Measurements from ENCODE around the gene C8G.
A peak's percentile ranks its signal among the peaks of the same experiment; 100 is the strongest.

The C8G gene

DNA sequence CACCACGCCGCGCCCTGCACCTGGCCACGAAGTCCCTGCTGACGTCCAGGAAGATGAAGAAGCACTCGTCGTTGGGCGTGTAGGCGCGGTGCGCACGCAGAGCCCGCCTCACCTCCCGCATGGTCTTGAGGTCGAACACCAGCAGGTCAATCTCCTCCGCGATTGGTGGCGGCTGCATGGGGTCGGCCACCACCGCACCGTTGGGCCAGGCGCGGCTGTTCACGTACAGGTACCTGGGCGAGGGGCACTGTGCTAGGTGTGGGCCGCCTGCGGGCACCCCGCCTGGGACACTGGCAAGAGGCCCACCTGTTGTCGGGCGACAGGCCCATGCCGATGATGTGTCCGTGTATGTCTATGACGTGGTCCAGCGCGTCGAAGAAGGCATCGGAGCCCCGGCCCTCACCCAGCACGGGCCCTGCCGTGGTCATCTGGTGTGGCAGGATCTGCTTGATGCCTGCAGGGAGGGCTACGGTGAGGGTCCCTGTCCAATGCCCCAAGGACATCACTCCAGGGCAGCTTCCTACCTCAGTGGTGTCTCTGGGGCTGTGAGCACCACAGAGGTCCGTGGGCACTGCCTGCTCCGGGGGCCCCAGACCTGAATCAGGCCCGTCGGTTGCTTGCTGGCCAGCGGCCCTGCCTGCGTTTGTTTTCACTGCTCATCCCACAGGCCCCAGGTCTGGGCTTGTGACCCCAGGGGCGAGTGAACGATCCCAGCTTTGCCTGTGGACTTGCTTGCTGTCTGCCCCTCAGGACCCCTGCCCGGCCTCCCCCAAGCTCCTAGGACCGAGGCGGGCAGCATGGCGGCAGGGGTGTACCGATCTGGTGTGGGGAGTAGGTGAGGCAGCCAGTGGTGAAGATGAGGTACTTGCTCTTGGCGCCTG is 3.6 kb upstream of the C8G start:
- no peak for DNase-seq (ENCODE audit: low spot score)

DNA sequence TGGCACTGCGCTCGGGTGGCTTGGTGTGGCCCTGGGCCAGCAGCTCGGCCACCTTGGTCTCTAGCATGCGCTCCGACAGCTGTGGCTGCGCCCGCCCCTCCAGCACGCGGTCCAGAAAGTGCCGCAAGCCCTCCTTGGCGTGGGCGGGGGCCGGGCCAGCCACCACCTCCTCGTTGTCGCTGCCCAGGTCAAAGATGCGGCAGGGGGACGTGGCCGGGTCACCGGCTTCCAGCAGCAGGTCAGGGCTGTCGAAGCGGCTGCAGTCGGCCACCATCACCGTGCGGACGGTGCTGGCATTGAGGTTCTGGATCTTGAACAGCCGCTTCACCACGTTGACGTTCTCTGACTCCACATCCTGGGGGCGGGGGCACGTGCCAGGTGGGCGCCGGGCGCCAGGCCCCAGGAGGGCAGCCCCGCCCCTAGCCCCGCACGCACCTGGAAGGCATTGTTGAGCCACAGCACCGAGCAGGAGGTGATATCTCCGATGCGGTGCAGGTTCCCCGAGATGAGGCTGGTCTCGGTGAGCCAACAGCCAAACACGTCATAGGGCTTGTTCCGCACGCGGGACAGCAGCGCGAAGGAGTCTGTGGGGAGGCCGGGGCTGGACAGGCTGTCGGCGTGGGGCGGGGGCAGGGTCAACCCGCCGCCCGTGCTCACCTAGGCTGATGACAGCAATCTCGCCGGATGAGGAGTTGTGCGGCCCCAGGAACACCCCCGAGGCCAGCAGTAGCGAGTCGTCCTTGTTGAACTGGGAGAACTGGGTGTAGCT is 2.7 kb upstream of the C8G start:
- DNase-seq (ENCODE audit: low spot score) = no peak

DNA sequence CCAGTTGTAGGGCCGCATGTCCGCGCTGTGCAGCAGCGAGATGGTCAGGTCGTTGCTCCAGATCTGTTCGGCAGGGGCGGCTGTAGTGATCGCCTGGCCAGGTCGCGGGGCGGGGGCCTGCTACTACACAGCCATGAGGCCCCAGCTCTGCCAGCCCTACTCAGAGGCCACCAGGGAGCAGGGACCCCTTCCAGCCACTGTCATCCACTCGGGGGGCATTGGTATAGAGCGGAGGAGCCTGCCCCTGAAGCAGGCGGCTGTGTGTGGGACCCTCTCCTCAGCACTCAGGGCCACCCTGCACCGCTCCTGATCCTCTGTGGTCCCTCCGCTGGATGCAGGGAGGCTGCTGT is 2.2 kb upstream of the C8G start:
- no peak for DNase-seq (ENCODE audit: low spot score)

DNA sequence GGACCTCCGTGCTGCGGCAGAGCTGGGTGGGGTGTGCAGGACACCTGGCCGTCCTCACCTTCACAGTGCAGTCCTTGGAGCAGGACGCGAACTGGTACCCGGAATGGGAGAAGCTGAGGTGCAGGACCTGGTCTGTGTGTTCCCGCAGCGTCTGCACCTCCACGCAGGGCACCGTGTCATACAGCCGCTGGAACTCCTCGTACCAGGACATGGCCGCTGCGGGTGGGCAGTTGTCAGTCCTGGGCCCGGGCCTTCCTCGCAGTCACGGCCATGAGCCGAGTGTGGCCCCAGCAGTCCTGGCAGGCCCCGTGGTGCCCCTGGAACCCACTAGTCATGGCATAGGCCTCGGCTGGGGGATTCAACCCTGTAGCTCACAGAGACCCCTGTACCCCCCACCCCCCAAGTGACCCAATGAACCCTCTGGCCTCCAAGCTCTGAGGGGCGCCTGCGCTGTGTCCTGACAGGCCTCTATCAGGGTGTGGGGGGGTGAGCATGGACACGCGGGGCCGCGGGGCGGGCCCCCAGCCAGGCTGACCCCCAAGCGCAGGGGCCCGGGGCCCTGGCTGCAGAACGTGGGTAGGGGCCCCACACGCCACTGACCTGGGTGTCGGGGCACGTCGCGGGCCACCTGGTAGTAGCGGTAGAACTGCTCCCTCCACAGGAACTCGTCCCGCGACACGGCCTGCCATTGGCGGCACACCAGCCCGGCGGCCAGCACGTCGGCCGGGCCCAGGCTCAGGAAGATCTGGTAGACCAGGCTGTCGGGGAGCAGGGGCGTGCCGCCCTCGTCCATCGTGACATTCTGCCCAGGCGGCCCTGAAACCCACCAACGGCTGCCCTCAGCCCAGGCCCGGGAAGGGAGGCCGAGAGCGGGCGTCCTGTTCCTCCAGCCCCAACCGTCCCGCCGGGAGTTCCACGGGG is 1.5 kb upstream of the C8G start:
- DNase-seq (ENCODE audit: low spot score) = no peak

DNA sequence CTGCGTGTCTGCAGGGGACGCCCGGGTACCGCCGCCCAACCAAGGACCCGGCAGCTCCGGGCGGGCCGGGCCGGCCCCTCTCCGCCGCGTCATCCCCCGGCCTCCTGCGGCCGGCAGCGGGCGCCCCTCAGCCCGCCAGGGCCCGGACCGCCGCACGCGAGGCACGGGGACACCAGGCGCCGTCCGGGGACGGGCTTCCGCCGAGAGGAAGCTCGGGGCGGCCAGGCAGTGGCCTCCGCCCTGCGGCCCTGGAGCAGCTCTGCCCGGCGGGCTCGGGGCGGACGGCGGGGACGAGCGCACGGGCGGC is 878 bp upstream of the C8G start:
- no peak for DNase-seq (ENCODE audit: low spot score)

DNA sequence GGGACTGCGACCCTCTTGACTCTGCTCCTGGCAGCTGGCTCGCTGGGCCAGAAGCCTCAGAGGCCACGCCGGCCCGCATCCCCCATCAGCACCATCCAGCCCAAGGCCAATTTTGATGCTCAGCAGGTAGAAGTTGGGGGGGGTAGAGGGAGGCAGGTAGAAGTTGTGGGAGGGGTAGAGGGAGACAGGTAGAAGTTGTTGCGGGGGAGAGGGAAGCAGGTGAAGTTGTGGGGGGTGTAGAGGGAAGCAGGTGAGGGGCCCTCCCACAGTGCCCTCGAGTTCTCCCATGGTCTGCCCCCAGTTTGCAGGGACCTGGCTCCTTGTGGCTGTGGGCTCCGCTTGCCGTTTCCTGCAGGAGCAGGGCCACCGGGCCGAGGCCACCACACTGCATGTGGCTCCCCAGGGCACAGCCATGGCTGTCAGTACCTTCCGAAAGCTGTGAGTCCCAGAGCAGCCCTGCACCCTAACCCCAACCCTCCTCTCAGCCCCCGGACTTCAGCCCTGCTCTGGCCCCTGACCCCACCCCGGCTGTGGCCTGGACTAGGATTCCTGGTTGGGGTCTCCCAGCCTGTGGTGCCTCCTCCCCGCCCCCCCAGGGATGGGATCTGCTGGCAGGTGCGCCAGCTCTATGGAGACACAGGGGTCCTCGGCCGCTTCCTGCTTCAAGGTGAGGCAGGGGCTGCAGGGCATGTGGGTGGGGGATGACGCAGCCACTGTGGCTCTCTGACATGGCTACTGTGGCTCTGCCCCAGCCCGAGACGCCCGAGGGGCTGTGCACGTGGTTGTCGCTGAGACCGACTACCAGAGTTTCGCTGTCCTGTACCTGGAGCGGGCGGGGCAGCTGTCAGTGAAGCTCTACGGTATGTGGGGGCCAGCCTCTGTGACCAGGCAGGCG is 537 bp downstream of the C8G start:
- no peak for DNase-seq (ENCODE audit: low spot score)

DNA sequence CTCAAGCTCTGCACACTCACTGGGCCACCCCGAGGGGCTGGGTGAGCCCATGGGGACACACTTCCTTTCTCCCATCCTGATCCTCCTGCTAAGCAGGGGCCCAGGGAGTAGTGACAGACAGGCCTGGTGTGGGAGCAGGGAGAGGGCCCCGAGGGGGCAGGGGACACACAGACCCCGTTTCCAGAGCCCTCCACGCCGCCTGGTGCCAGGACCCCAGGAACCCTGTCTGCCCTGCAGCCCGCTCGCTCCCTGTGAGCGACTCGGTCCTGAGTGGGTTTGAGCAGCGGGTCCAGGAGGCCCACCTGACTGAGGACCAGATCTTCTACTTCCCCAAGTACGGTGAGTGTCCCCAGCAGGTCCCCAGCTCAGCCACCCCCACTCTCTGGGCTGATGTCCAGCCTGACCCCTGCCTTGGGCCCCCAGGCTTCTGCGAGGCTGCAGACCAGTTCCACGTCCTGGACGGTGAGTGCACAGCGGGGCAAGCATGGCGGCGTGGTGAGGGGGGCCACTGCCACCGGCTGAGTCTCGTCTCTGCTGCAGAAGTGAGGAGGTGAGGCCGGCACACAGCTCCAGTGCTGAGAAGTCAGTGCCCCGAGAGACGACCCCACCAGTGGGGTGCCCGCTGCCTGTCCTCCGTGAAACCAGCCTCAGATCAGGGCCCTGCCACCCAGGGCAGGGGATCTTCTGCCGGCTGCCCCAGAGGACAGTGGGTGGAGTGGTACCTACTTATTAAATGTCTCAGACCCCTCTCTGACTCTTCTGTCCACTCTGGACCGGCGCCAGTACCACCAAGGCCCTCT is 1.4 kb downstream of the C8G start:
- no peak for DNase-seq (ENCODE audit: low spot score)

DNA sequence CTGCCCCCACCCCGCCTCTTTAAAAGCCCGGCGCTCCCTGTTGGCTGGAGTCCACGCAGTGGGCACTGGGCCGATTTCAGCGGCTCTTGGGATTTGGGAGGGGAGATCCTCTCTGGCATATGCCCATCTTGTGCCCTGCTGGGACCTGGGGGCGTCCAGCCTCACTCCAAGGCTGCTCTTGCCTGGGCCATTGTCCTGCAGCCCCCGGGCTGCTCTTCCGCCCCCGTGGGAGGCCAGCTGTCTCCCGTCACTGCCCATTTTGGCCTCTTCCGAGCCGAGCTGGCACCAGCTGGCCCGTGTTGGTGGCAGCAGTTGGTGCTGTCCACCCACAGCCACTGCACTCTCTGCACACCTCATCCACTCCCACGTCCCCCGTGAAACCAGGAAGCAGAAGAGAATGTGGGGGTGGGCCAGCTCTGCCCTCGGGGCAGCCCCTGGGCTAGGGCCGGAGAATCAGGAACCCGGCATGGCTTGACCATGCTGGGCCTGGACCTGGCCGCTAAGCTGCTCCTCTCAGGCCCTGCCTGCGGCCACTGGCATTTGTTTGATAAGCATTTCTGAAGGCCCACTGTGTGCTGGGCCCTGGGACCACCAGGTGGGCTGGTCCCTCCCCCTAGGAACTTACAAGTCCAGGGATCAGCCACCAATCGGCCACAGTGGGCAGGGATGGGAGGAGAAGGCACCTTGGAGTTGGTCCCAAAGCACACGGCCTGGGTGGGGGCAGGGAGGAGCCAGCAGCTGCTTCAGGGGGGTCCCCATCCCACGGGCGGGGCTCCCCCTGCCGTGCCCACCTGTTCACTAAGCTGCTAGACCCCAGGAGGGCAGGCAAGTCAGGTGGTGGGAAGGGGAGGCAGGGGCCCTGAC is 2.2 kb downstream of the C8G start:
- DNase-seq (ENCODE audit: low spot score) = peak; percentile 70

DNA sequence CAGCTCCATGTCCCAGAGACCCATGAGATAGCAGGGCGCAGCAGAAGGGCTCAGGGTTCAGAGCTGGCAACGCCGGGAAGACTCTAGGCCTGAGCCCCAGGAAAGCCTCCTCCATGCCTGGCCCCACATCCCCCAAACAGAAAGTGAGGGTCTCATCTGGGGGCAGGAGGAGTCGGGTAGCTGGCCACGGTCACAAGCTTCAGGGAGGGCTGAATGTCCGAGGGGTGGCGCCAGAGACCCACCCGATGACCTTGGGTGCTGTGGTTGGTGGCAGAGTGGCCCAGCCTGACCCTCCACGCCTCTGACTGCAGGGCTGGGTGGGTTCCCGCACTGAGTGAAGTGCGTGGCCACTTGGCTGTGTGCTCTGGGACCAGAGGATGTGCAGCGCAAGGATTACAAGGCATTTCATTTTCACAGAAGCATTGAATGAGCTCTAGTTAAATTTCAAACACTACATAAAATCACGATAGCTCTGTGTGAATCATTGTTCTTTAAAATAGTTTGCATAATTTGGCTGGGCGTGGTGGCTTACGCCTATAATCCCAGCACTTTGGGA is 3.0 kb downstream of the C8G start:
- peak; percentile 67 for DNase-seq (ENCODE audit: low spot score)

DNA sequence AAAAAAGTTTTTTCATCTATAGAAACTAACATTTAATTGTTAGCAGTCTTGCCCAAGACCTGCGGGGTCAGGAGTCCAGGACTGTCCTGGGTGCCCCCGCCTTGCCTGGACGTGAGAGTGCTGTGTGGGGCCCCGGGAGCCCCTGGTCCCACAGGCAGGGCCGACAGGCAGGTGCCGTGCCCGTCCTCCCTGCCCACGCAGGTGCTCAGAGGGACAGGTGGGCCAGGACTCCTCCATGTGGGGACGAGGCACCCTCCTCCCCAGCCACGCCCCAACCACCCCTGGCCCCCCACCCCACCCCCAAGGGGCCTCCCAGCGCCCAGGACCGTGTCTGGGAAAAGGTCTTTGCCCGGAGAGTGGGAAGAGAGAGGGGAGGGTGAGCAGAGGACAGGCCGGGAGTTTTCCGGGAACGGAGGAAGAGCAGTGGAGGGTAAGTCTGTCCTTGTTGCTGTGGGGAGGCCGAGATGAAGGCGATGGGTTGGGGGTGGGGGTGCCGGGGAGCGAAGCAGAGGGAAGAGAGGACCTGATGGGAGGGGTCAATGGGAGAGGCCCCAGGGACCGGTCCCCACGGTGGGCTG is 4.3 kb downstream of the C8G start:
- no peak for DNase-seq (ENCODE audit: low spot score)

DNA sequence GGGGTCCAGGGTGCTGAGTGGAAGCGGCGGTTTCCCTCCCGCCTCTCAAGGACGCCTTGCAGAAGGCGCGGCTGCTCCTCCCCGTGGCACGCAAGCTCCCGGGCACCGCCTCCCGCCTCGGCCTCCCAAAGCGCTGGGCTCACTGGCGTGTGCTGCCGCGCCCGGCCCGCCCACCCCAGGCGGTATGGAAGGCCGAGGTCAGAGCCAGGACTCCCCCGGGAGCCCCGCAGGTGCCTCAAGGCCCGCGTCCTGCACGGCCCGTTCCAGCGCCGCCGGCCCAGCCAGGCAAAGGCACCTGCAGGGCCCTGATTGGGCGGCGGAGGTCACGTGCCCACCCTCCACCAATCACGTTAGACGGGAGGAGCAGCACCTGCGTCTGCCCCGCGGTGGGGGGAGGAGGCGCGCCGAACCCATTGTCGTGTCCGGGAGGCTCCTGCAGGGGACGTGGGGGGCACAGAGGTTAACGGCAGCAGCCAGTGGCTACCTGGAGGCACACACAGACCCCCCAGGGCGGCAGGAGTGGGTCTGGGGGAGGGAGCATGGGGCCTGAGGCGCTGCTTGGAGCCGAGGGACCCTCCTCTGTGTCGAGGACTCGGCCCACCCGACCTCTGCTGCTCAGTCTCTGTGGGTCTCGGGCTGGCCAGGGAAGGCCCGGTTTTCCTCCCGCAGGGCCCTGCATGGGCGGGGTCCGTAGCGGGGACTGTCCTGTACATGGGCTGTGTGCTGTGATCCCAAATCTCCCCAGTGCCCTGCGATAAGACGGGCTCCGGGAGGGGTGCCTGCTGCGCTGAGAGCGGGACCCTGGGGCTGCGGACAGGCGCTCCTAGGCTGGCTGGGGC is 5.0 kb downstream of the C8G start:
- DNase-seq (ENCODE audit: low spot score) = peak; percentile 97

DNA sequence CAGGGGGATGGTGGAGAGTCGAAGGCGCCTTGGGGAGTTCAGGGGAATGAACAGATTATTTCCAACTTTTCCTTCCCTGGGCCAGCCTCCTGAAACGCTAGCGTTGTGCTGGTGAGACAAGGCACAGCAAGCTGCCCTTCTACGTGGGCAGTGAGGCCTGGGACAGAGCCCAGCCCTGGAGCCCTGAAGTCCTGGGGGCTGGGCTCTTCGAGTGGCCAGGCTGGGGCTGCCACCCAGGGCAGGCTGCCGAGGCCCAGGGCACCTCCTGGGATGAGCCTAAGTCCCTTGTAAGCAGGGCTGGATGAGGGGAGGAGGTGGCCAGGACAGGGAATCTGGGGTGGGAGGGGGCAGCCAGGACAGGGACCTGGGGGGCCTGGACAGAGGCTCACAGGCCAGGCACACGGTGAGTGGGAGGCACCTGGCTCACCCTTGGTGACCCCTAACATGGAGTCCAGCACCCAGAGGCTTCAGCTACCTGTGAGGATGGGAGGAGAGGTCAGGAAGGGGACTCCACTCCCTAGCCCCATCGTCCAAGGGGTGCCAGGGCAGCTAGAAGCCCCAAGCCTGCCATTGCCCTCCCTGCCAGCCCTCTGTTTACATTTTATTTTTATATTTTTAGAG is 5.7 kb downstream of the C8G start:
- DNase-seq (ENCODE audit: low spot score) = no peak

DNA sequence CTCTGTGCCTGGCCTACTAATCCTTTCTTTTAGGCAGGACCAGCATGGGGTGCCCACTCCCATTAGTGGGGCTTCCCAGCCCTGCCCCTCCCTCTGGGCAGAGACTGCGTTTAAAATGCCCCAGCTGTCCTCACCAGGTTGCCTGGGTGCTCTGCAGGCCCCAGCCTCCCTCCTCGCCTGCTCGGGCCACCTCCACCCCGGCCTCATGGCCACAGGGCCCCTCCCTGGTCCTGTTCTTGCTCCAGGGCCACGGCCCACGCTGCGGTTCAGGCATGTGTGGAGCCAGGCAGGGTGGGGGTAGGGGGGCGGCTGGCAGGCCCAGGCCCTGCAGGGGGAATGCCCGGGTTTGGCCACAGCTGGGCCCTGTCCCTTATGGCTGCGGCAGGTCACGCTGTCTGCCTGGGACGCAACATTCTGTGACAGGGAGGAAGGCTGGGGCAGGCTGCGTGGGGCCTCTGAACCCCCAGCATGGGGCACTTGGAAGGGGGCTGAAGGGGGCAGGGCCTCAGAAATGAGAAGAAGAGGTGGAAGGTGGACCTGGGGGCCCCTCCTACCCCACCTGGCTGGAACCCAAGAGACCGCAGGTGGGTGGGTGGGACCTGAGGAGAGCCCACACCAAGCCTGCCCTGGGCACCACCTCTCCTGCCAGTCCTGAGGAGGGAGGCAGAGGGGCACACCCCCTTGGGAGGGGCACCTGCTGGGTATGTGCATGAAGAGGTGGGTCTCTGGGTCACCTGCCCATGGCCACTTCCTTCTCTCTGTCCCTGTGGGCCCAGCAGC is 6.7 kb downstream of the C8G start, which contains the start of gene LCN12:
Gene LCN12, plus strand, starts transcription at position 733 of the 780 bp plus-strand sequence. CDS start 55 bp downstream, outside the sequence.
- DNase-seq (ENCODE audit: low spot score) = no peak

DNA sequence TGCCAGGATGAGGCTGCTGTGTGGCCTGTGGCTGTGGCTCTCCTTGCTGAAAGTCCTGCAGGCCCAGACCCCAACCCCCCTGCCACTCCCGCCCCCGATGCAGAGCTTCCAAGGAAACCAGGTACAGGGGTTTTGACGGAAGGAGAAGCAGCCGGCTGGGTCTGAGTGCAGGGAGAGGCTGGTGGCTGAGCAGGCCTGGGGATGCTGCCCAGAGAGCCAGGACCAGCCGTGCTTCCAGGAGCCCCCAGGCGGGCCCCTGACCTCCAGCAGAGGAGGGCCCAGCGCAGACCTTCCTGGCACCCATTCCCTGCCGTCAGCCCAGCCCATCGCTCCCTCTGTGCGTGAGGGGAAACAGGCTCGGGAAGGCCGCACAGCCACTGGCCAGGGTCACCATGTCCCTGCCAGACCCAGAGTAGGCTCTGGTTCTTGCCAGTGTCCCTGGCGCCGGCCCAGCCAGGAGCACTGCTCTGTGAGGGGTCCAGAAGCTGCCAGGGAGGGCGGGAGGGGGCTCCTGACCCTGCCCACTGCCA is 7.3 kb downstream of the C8G start:
- no peak for DNase-seq (ENCODE audit: low spot score)

DNA sequence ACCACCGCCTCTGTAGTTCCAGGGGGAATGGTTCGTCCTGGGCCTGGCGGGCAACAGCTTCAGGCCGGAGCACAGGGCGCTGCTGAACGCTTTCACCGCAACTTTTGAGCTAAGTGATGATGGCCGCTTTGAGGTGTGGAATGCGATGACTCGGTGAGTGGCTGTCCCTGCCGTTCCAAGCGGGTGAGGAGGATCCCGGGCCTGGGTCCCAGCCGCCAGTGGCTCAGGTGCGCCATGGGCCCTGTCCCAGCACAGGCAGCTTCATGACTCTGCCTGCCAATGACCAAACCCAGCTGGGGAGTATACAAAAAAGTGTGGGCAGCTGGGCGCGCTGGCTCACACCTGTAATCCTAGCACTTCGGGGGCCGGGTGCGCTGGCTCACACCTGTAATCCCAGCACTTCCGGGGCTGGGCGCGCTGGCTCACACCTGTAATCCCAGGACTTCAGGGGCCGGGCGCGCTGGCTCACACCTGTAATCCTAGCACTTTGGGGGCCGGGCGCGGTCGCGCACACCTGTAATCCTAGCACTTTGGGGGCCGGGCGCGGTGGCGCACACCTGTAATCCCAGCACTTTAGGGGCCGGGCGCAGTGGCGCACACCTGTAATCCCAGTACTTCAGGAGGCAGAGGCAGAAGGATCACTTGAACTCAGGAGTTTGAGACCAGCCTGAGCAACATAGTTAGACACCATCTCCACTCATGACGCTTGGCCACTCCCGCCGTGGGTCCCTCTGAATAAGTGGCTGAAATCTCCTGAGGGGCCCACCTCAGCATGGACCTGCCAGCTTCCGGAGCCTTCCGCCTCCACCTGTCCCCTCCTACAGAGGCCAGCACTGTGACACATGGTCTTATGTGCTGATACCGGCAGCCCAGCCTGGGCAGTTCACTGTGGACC is 8.1 kb downstream of the C8G start:
- no peak for DNase-seq (ENCODE audit: low spot score)

Data from cerebellar cortex (tissue), 1 donor.